Gastrocnemius medialis (tissue), 4 donors: Measurements from ENCODE around the gene FANCE.

Source experiments
- CTCF ChIP-seq, 5 experiments: fragments of 450-650 bp in 3 of 5; fragments of 200-600 bp in 2 of 5; sonication (generic) in 2 of 5; IDR thresholded peaks in 4 of 5; conservative IDR thresholded peaks in 1 of 5; 1 replicate in 4 of 5; 2 replicates in 1 of 5; pipeline ENCODE4 v1.5.1; 2016 to 2019; ENCODE audit warnings: antibody characterized with exemption in 5 of 5, mild to moderate bottlenecking in 3 of 5, moderate library complexity in 3 of 5
- POLR2A ChIP-seq, 2 donors: fragments of 450-650 bp; IDR thresholded peaks; one replicate each; pipeline ENCODE4 v1.6.1; 2017; ENCODE audit warnings: antibody characterized with exemption in 2 of 2, mild to moderate bottlenecking in 2 of 2, moderate library complexity in 2 of 2

- no peak for TF ChIP-seq CTCF (IDR thresholded peaks at IDR 0.05 in 4 of 5, conservative IDR thresholded peaks at IDR 0.05 in 1 of 5)
- no peak for TF ChIP-seq POLR2A (IDR thresholded peaks at IDR 0.05)
Observed at GRCh38 chr6:35491558-35492257, 39.6 kb downstream of the FANCE start.
